HepG2 (cell line): ENCODE results near the gene SMC1B.

Experiments used
- ATF1 ChIP-seq: IDR thresholded peaks from 2 replicates; pipeline ENCODE4 v1.6.1; 2016; ENCODE audit warnings: mild to moderate bottlenecking, control low read depth
- FOXO1 ChIP-seq: sonication (generic); formaldehyde crosslinking; IDR thresholded peaks from 2 replicates; pipeline ENCODE4 v1.4.0; 2020; ENCODE audit warnings: missing genetic modification reagents
- NFKBIZ ChIP-seq: IDR thresholded peaks from 2 replicates; pipeline ENCODE4 v1.6.1; 2018; ENCODE audit warnings: missing genetic modification reagents, missing compliant biosample characterization
- ZKSCAN8 ChIP-seq: IDR thresholded peaks from 2 replicates; pipeline ENCODE4 v1.6.1; 2016; ENCODE audit warnings: borderline replicate concordance, missing genetic modification reagents, missing compliant biosample characterization
- ZMYM2 ChIP-seq: sonication (generic); formaldehyde crosslinking; IDR thresholded peaks from 2 replicates; pipeline ENCODE4 v1.8.0; 2022; ENCODE audit warnings: mild to moderate bottlenecking, missing genetic modification reagents
- ZNF138 ChIP-seq: sonication (generic); formaldehyde crosslinking; IDR thresholded peaks from 2 replicates; pipeline ENCODE4 v1.5.0; 2020; ENCODE audit warnings: mild to moderate bottlenecking, low read depth, missing genetic modification reagents
- ZNF446 ChIP-seq: sonication (generic); formaldehyde crosslinking; IDR thresholded peaks from 2 replicates; pipeline ENCODE4 v1.5.0; 2020; ENCODE audit warnings: mild to moderate bottlenecking, missing genetic modification reagents
- ZNF777 ChIP-seq: sonication (generic); formaldehyde crosslinking; IDR thresholded peaks from 2 replicates; pipeline ENCODE4 v1.4.0; 2020; ENCODE audit warnings: missing genetic modification reagents
- ZSCAN9 ChIP-seq: IDR thresholded peaks from 2 replicates; pipeline ENCODE4 v1.6.1; 2016; ENCODE audit warnings: borderline replicate concordance
- TF ChIP-seq, protein P1 (sequence below): sonication (generic); formaldehyde crosslinking; IDR thresholded peaks from 2 replicates; pipeline ENCODE4 v1.5.0; 2020; ENCODE audit warnings: mild to moderate bottlenecking, missing genetic modification reagents, moderate library complexity
- TF ChIP-seq, protein P2 (sequence below): IDR thresholded peaks from 2 replicates; pipeline ENCODE4 v1.6.1; 2012; ENCODE audit warnings: low read length, improper control_type of control experiment

GRCh38 chr22:45312856-45313255 is 100.5 kb downstream of the SMC1B start:
- no peak for TF ChIP-seq FOXO1
- no peak for TF ChIP-seq ZMYM2
- TF ChIP-seq ZNF446 (CRISPR knock-in tag), result no peak
- no peak for TF ChIP-seq ZKSCAN8 (CRISPR knock-in tag)
- TF ChIP-seq, protein P1, sequence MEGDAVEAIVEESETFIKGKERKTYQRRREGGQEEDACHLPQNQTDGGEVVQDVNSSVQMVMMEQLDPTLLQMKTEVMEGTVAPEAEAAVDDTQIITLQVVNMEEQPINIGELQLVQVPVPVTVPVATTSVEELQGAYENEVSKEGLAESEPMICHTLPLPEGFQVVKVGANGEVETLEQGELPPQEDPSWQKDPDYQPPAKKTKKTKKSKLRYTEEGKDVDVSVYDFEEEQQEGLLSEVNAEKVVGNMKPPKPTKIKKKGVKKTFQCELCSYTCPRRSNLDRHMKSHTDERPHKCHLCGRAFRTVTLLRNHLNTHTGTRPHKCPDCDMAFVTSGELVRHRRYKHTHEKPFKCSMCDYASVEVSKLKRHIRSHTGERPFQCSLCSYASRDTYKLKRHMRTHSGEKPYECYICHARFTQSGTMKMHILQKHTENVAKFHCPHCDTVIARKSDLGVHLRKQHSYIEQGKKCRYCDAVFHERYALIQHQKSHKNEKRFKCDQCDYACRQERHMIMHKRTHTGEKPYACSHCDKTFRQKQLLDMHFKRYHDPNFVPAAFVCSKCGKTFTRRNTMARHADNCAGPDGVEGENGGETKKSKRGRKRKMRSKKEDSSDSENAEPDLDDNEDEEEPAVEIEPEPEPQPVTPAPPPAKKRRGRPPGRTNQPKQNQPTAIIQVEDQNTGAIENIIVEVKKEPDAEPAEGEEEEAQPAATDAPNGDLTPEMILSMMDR (CRISPR knock-in tag), result no peak
- TF ChIP-seq NFKBIZ (CRISPR knock-in tag), result no peak
- no peak for TF ChIP-seq ZNF138 (CRISPR knock-in tag)
- TF ChIP-seq, protein P2, sequence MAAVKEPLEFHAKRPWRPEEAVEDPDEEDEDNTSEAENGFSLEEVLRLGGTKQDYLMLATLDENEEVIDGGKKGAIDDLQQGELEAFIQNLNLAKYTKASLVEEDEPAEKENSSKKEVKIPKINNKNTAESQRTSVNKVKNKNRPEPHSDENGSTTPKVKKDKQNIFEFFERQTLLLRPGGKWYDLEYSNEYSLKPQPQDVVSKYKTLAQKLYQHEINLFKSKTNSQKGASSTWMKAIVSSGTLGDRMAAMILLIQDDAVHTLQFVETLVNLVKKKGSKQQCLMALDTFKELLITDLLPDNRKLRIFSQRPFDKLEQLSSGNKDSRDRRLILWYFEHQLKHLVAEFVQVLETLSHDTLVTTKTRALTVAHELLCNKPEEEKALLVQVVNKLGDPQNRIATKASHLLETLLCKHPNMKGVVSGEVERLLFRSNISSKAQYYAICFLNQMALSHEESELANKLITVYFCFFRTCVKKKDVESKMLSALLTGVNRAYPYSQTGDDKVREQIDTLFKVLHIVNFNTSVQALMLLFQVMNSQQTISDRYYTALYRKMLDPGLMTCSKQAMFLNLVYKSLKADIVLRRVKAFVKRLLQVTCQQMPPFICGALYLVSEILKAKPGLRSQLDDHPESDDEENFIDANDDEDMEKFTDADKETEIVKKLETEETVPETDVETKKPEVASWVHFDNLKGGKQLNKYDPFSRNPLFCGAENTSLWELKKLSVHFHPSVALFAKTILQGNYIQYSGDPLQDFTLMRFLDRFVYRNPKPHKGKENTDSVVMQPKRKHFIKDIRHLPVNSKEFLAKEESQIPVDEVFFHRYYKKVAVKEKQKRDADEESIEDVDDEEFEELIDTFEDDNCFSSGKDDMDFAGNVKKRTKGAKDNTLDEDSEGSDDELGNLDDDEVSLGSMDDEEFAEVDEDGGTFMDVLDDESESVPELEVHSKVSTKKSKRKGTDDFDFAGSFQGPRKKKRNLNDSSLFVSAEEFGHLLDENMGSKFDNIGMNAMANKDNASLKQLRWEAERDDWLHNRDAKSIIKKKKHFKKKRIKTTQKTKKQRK, result no peak
- no peak for TF ChIP-seq ZSCAN9 (CRISPR knock-in tag)
- TF ChIP-seq ZNF777 (CRISPR knock-in tag), result no peak
- TF ChIP-seq ATF1, result no peak
